ENCODE data around the gene ARFIP1. TPM values are rescaled to one million over a fixed set of nuclear protein-coding genes. Genes with fewer than 3 reads are reported as not detected.

ARFIP1 gene
- total and polyA plus RNA-seq, 9 of the 15 experiments (the other 6 are each of a cell fraction or from before 2014, with no cell fraction given): 14.1 to 25.1 (median 20.9) TPM

GRCh38 chr4:152877868-152878267 is 98.1 kb downstream of the ARFIP1 start:
- no peaks in the 10 kb centered on the region for H3K4me1 ChIP-seq (replicated peaks in 1 of 2; ENCODE audit: control insufficient read depth in 2 of 2, insufficient read depth in 2 of 2, low read length in 2 of 2)
- no peak overlapping the region for H3K9ac ChIP-seq (ENCODE audit: insufficient read depth in 1 of 2, low read depth in 2 of 2, low read length in 2 of 2)
- POLR2A ChIA-PET: no interaction called here
- 0 out of 2 replicates have a peak, but pooled peaks cover 2% of the 10 kb centered on the region for H3K9me3 ChIP-seq (replicated peaks; ENCODE audit: control insufficient read depth, insufficient read depth, low read depth, low read length)
- BruUV-seq (replicated peaks): no TSS peak
- H3K4me2 ChIP-seq (ENCODE audit: insufficient read depth, low read length): no peak overlapping the region
- no peaks in the 10 kb centered on the region for H4K20me1 ChIP-seq (replicated peaks; ENCODE audit: control insufficient read depth, insufficient read depth, low read length)
- FAIRE-seq (no peak), DNase-seq (ENCODE audit: extremely low read depth in 1 of 4, low spot score in 3 of 4) (no peak), ATAC-seq (no peak)
- WGBS (ENCODE audit: insufficient coverage, low coverage, missing lambda C conversion rate): 100% methylated on average over 1 of the region's 1 CpG
- CTCF ChIA-PET (ENCODE audit: low intra/inter-chr PET ratio): no interaction called here
- no peak overlapping the region for H3K4me3 ChIP-seq
- H2AFZ ChIP-seq (ENCODE audit: low read depth, low read length): no peak overlapping the region
- H3K27ac ChIP-seq (ENCODE audit: extremely low read depth, low read depth, low read length): no peak overlapping the region
- intact Hi-C loops (cut with micrococcal nuclease) (no loop called here), in situ Hi-C loops (cut with MboI) (no loop called here)
- peaks cover 4% of the 10 kb centered on the region; the same call in 1 of the 3 replicates for H3K36me3 ChIP-seq (ENCODE audit: control insufficient read depth, insufficient read depth, low read length)
- no peaks in the 10 kb centered on the region for H3K9me1 ChIP-seq (ENCODE audit: control insufficient read depth, insufficient read depth, low read length)
- no peaks in the 10 kb centered on the region for H3K79me2 ChIP-seq (ENCODE audit: control insufficient read depth, insufficient read depth, low read length)
- TF ChIP-seq, protein P1, sequence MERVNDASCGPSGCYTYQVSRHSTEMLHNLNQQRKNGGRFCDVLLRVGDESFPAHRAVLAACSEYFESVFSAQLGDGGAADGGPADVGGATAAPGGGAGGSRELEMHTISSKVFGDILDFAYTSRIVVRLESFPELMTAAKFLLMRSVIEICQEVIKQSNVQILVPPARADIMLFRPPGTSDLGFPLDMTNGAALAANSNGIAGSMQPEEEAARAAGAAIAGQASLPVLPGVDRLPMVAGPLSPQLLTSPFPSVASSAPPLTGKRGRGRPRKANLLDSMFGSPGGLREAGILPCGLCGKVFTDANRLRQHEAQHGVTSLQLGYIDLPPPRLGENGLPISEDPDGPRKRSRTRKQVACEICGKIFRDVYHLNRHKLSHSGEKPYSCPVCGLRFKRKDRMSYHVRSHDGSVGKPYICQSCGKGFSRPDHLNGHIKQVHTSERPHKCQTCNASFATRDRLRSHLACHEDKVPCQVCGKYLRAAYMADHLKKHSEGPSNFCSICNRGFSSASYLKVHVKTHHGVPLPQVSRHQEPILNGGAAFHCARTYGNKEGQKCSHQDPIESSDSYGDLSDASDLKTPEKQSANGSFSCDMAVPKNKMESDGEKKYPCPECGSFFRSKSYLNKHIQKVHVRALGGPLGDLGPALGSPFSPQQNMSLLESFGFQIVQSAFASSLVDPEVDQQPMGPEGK (CRISPR knock-in tag; IDR thresholded peaks at IDR 0.05; ENCODE audit: borderline replicate concordance): no peak
- TF ChIP-seq ZNF586 (CRISPR knock-in tag; conservative IDR thresholded peaks at IDR 0.05) (no peak), MAFG (tag; conservative IDR thresholded peaks at IDR 0.05) (peak; percentile 69), POLR2AphosphoS2 (IDR thresholded peaks at IDR 0.05; ENCODE audit: low read length) (no peak), ZNF274 (IDR thresholded peaks at IDR 0.05; ENCODE audit: borderline replicate concordance, low read depth, low read length) (no peak), MAFF (IDR thresholded peaks at IDR 0.05; ENCODE audit: low read length) (peak; percentile 45; the same call in 1 of the 2 replicates), ZSCAN32 (CRISPR knock-in tag; IDR thresholded peaks at IDR 0.05) (no peak), SAFB (IDR thresholded peaks at IDR 0.05; ENCODE audit: borderline replicate concordance, low read depth, low read length) (no peak), NR3C1 (CRISPR knock-in tag; IDR thresholded peaks at IDR 0.05) (no peak), ZNF316 (IDR thresholded peaks at IDR 0.05) (peak; percentile 86), ZNF143 (CRISPR knock-in tag; IDR thresholded peaks at IDR 0.05) (no peak), C11orf30 (IDR thresholded peaks at IDR 0.05; ENCODE audit: low read depth) (peak; percentile 78), MAFK (IDR thresholded peaks at IDR 0.05; ENCODE audit: low read length) (peak; percentile 48; the same call in 1 of the 2 replicates)
- TF ChIP-seq, protein P2, sequence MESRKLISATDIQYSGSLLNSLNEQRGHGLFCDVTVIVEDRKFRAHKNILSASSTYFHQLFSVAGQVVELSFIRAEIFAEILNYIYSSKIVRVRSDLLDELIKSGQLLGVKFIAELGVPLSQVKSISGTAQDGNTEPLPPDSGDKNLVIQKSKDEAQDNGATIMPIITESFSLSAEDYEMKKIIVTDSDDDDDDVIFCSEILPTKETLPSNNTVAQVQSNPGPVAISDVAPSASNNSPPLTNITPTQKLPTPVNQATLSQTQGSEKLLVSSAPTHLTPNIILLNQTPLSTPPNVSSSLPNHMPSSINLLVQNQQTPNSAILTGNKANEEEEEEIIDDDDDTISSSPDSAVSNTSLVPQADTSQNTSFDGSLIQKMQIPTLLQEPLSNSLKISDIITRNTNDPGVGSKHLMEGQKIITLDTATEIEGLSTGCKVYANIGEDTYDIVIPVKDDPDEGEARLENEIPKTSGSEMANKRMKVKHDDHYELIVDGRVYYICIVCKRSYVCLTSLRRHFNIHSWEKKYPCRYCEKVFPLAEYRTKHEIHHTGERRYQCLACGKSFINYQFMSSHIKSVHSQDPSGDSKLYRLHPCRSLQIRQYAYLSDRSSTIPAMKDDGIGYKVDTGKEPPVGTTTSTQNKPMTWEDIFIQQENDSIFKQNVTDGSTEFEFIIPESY (CRISPR knock-in tag; IDR thresholded peaks at IDR 0.05): peak; percentile 72
- TF ChIP-seq, protein P3, sequence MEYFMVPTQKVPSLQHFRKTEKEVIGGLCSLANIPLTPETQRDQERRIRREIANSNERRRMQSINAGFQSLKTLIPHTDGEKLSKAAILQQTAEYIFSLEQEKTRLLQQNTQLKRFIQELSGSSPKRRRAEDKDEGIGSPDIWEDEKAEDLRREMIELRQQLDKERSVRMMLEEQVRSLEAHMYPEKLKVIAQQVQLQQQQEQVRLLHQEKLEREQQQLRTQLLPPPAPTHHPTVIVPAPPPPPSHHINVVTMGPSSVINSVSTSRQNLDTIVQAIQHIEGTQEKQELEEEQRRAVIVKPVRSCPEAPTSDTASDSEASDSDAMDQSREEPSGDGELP (CRISPR knock-in tag; IDR thresholded peaks at IDR 0.05; ENCODE audit: borderline replicate concordance): no peak
- TF ChIP-seq, protein P4, sequence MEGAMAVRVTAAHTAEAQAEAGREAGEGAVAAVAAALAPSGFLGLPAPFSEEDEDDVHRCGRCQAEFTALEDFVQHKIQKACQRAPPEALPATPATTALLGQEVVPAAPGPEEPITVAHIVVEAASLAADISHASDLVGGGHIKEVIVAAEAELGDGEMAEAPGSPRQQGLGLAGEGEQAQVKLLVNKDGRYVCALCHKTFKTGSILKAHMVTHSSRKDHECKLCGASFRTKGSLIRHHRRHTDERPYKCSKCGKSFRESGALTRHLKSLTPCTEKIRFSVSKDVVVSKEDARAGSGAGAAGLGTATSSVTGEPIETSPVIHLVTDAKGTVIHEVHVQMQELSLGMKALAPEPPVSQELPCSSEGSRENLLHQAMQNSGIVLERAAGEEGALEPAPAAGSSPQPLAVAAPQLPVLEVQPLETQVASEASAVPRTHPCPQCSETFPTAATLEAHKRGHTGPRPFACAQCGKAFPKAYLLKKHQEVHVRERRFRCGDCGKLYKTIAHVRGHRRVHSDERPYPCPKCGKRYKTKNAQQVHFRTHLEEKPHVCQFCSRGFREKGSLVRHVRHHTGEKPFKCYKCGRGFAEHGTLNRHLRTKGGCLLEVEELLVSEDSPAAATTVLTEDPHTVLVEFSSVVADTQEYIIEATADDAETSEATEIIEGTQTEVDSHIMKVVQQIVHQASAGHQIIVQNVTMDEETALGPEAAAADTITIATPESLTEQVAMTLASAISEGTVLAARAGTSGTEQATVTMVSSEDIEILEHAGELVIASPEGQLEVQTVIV (CRISPR knock-in tag; IDR thresholded peaks at IDR 0.05; ENCODE audit: borderline replicate concordance): no peak
- no peaks in the 10 kb centered on the region for H3K27me3 ChIP-seq (ENCODE audit: control insufficient read depth in 2 of 2, insufficient read depth in 2 of 2, low read length in 2 of 2)
